Body of pancreas (tissue), 4 donors: Measurements from ENCODE around the gene MFGE8. TPM values are rescaled to one million over a fixed set of nuclear protein-coding genes. Genes with fewer than 3 reads are reported as not detected.

ENCODE experiments used
- ATAC-seq: fragments of 150-250 bp; one replicate; pipeline ENCODE4 v1.9.1; 2016
- DNase-seq, 4 donors: peaks; one replicate each; pipeline ENCODE4 v3.0.0-alpha.2; 2019
- H3K27ac ChIP-seq, 4 donors: fragments of 200-600 bp; sonication (generic); 1 replicate in 3 of 4; 2 replicates in 1 of 4; pipeline versions ENCODE4 v1.5.1 to v1.6.1; 2016 to 2019; ENCODE audit warnings: mild to moderate bottlenecking in 1 of 4, mixed read lengths in 1 of 4, moderate library complexity in 1 of 4
- H3K27me3 ChIP-seq, 2 donors: fragments of 200-600 bp; sonication (generic); one replicate each; pipeline ENCODE4 v1.6.0; 2016; ENCODE audit warnings: mild to moderate bottlenecking in 1 of 2
- H3K36me3 ChIP-seq, 2 donors: fragments of 200-600 bp; sonication (generic); replicated peaks in 1 of 2; 2 replicates each; pipeline ENCODE4 v1.5.1; 2016; ENCODE audit warnings: low read depth in 2 of 2; ENCODE audit not compliant: insufficient read depth in 1 of 2
- H3K4me1 ChIP-seq: fragments of 200-600 bp; sonication (generic); one replicate; pipeline ENCODE4 v1.6.0; 2016
- H3K4me3 ChIP-seq, 2 donors: fragments of 200-600 bp; sonication (generic); 1 replicate in 1 of 2; 2 replicates in 1 of 2; pipeline ENCODE4 v1.5.1; 2016 to 2019
- H3K9me3 ChIP-seq, 3 donors: fragments of 200-600 bp; sonication (generic); 1 replicate in 2 of 3; 2 replicates in 1 of 3; pipeline ENCODE4 v1.5.1; 2016
- CTCF ChIP-seq, 7 experiments: fragments of 450-650 bp in 4 of 7; fragments of 200-600 bp in 3 of 7; sonication (generic) in 3 of 7; IDR thresholded peaks; one replicate each; pipeline ENCODE4 v1.5.1; 2016 to 2019; ENCODE audit warnings: antibody characterized with exemption in 7 of 7
- POLR2A ChIP-seq, 3 donors: fragments of 450-650 bp; IDR thresholded peaks; one replicate each; pipeline ENCODE4 v1.6.1; 2016; ENCODE audit warnings: antibody characterized with exemption in 3 of 3, mild to moderate bottlenecking in 2 of 3
- WGBS, 2 donors: methylation state at CpG; one replicate each; pipeline ENCODE4 v1.1.5; 2017; 5-methylcytosine and 5-hydroxymethylcytosine counted together
- intact Hi-C: fragments of 100-400 bp; cut with DNase I; formaldehyde crosslinking; loops from one replicate; pipeline ENCODE4 v1.15.1; 2023
- total RNA-seq, 2 donors: library from RNA; depleted of rRNA; stranded (reverse); fragments of >200 nt; gene quantifications; one replicate each; pipeline ENCODE4 v1.1.0, GENCODE V29; 2016

Gene MFGE8
- total RNA-seq, 2 donors from 2014 or later, result 51.4 to 77.5 TPM

DNA sequence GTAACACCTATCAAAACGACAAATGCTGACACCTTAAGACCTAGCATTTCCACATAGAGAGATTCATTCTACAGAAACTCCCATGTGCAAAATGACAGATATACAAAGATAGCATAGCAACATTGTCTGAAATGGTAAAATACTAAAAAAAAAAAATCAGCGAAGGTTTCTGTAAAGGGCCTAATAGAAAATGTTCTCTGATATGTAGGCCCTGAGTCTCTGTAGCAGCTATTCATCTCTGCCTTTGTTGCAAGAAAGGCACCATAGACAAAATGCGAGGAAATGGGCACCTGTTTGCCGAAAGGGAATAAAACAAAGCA is 631 bp upstream of the MFGE8 start:
- 53 to 65% methylated on average over 4 of the region's 4 CpGs for WGBS, 2 donors
- Histone ChIP-seq H3K27ac (no peak overlapping the region), H3K9me3 (no peaks in the 10 kb centered on the region), H3K4me1 (peaks cover 15% of the 10 kb centered on the region), H3K4me3 (no peak overlapping the region), H3K36me3 (no peaks in the 10 kb centered on the region), H3K27me3 (no peaks in the 10 kb centered on the region)
- DNase-seq, result no peak
- intact Hi-C loops, result no loop called here
- no peak for ATAC-seq
- no peak for TF ChIP-seq CTCF (IDR thresholded peaks at IDR 0.05)
- TF ChIP-seq POLR2A (IDR thresholded peaks at IDR 0.05), result no peak

GRCh38 chr15:88912500-88912921 is 668 bp downstream of the MFGE8 start:
- no peaks in the 10 kb centered on the region for H3K9me3 ChIP-seq
- DNase-seq (no peak), ATAC-seq (no peak)
- TF ChIP-seq CTCF (IDR thresholded peaks at IDR 0.05) (no peak), POLR2A (IDR thresholded peaks at IDR 0.05) (no peak)
- H3K4me1 ChIP-seq, result peaks cover 15% of the 10 kb centered on the region
- H3K27ac ChIP-seq, result peak overlapping the region in 2 of 4 donors; percentile 9 to 27
- H3K27me3 ChIP-seq, result no peaks in the 10 kb centered on the region
- no peaks in the 10 kb centered on the region for H3K36me3 ChIP-seq
- WGBS, 2 donors, result 14% methylated on average over 20 of the region's 20 CpGs; no CpG with 5 or more reads in 1 of the 2 donors
- H3K4me3 ChIP-seq, result peak overlapping the region in 1 of 2 donors; percentile 40
- intact Hi-C loops, result no loop called here

- no peak for DNase-seq
- no peaks in the 10 kb centered on the region for H3K27me3 ChIP-seq
- ATAC-seq, result no peak
- peaks cover 15% of the 10 kb centered on the region for H3K4me1 ChIP-seq
- 67 to 72% methylated on average over 5 of the region's 5 CpGs for WGBS, 2 donors
- TF ChIP-seq CTCF (IDR thresholded peaks at IDR 0.05), result no peak
- no peak for TF ChIP-seq POLR2A (IDR thresholded peaks at IDR 0.05)
- no peaks in the 10 kb centered on the region for H3K36me3 ChIP-seq
- intact Hi-C loops, result no loop called here
- H3K27ac ChIP-seq, result no peak overlapping the region
- no peak overlapping the region for H3K4me3 ChIP-seq
- H3K9me3 ChIP-seq, result no peaks in the 10 kb centered on the region
Measured at GRCh38 chr15:88911766-88912118, 1.4 kb downstream of the MFGE8 start.

- H3K4me3 ChIP-seq, result no peak overlapping the region
- intact Hi-C loops, result loop anchor here (10.0 kb wide), 2 partner anchors 105 to 265 kb away; no protein-coding TSS in a partner anchor
- whole genome bisulfite sequencing, 2 donors, result 78 to 81% methylated on average over 11 to 12 of the region's 12 CpGs
- H3K27ac ChIP-seq, result no peak overlapping the region
- no peaks in the 10 kb centered on the region for H3K9me3 ChIP-seq
- peaks cover 15% of the 10 kb centered on the region for H3K4me1 ChIP-seq
- no peak for ATAC-seq
- no peaks in the 10 kb centered on the region for H3K36me3 ChIP-seq
- no peaks in the 10 kb centered on the region for H3K27me3 ChIP-seq
- peak in 1 of 4 donors; percentile 22 for DNase-seq
- TF ChIP-seq CTCF (IDR thresholded peaks at IDR 0.05) (no peak), POLR2A (IDR thresholded peaks at IDR 0.05) (no peak)
Measured at GRCh38 chr15:88909956-88910831, 3.0 kb downstream of the MFGE8 start.
